Measurements from ENCODE around the gene SLC24A3.

DNA sequence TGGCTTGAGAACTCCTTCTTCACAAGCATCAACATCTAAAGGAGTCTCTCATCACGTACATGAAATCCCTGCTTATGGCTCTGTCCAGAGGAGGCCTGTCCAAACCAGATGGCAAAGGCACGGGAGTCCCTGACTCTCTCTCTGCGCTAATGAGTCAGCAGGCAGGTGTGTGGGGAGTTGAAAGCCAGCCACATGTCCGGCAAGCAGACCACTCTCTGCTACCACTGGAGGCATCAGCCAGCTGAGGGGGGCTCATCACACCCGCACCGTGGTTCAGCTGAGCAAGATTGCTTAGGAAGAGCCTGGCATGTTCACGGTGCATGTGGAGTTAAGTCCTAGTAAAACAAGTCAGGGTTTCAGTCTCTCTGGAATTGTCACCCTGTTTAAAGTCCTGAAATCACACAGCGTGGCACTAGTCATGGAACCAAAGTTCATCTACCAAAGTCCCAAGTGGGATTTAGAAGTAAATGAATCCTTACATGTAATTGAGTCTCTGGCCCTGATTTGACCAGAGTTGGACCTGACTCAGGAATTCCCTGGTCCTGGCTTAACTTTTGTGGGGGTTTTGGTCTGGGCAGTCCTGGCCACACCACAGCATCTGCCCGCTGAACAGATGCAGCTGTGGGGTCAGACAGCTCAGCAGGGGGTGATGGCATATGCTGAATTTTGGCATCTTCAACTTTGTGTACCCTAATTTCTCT lies 390.4 kb downstream of the SLC24A3 start:
- TF ChIP-seq POLR2A (IDR thresholded peaks at IDR 0.05) = no peak
- no peak for TF ChIP-seq CTCF (IDR thresholded peaks at IDR 0.05)

Data from sigmoid colon (tissue), 3 donors.